HFFc6 (cell line): ENCODE data around the gene NPVF. TPM values are rescaled to one million over a fixed set of nuclear protein-coding genes. Genes with fewer than 3 reads are reported as not detected.

Experiments used
- DNase-seq: peaks from one replicate; pipeline ENCODE4 v3.0.0-alpha.2; 2018
- H3K27ac Mint-ChIP-seq: 2 replicates; pipeline ENCODE4 v1.8.0; 2020; ENCODE audit warnings: mild to moderate bottlenecking, mixed read lengths
- H3K27me3 Mint-ChIP-seq: 2 replicates; pipeline ENCODE4 v1.8.0; 2021; ENCODE audit warnings: mild to moderate bottlenecking, moderate library complexity, mixed read lengths; ENCODE audit not compliant: insufficient read depth
- H3K36me3 Mint-ChIP-seq: 2 replicates; pipeline ENCODE4 v1.8.0; 2021; ENCODE audit warnings: low read depth, mixed read lengths
- H3K4me1 Mint-ChIP-seq: 2 replicates; pipeline ENCODE4 v1.8.0; 2020; ENCODE audit warnings: low read depth, mixed read lengths
- H3K4me3 Mint-ChIP-seq: 2 replicates; pipeline ENCODE4 v1.8.0; 2020; ENCODE audit warnings: mild to moderate bottlenecking, moderate library complexity, mixed read lengths
- H3K9me3 Mint-ChIP-seq: 2 replicates; pipeline ENCODE4 v1.8.0; 2020; ENCODE audit warnings: mild to moderate bottlenecking, mixed read lengths
- CTCF ChIP-seq: fragments of 200-600 bp; sonication (generic); IDR thresholded peaks from 2 replicates; pipeline ENCODE4 v1.5.0; 2021; ENCODE audit warnings: antibody characterized with exemption, mild to moderate bottlenecking
- total RNA-seq, 6 experiments: library from RNA; stranded (reverse); fragmentation: NEBNext Ultra II Directional; extraction: Animal tissue kit (Norgen Biotek cat#: 25700); gene quantifications; 2 replicates in 1 of 6; 3 replicates in 5 of 6; pipeline ENCODE4 v1.2.3, GENCODE V29; 2021

NPVF gene
- total RNA-seq, 6 experiments from 2014 or later, result not detected

- no peak for TF ChIP-seq CTCF
- Mint-ChIP-seq H3K27me3 (no peaks in the 10 kb centered on the region; the same call in 1 of the 2 replicates), H3K4me3 (no peak overlapping the region), H3K27ac (no peak overlapping the region), H3K9me3 (no peaks in the 10 kb centered on the region), H3K4me1 (no peaks in the 10 kb centered on the region), H3K36me3 (no peaks in the 10 kb centered on the region)
- DNase-seq, result no peak
These were observed 14.4 kb upstream of the NPVF start for GRCh38 chr7:25242678-25243077.

GRCh38 chr7:25240896-25241295 lies 12.6 kb upstream of the NPVF start:
- no peak overlapping the region for H3K27ac Mint-ChIP-seq
- H3K4me1 Mint-ChIP-seq, result no peaks in the 10 kb centered on the region
- no peak for DNase-seq
- no peak overlapping the region for H3K4me3 Mint-ChIP-seq
- no peaks in the 10 kb centered on the region for H3K36me3 Mint-ChIP-seq
- no peak for TF ChIP-seq CTCF
- no peaks in the 10 kb centered on the region for H3K9me3 Mint-ChIP-seq
- H3K27me3 Mint-ChIP-seq, result no peaks in the 10 kb centered on the region; the same call in 1 of the 2 replicates

- Mint-ChIP-seq H3K4me1 (no peaks in the 10 kb centered on the region), H3K27ac (no peak overlapping the region), H3K36me3 (no peaks in the 10 kb centered on the region), H3K9me3 (no peaks in the 10 kb centered on the region), H3K27me3 (no peaks in the 10 kb centered on the region; the same call in 1 of the 2 replicates), H3K4me3 (no peak overlapping the region)
- no peak for TF ChIP-seq CTCF
- DNase-seq, result no peak
These were observed 12.1 kb upstream of the NPVF start for GRCh38 chr7:25240340-25240739.

DNA sequence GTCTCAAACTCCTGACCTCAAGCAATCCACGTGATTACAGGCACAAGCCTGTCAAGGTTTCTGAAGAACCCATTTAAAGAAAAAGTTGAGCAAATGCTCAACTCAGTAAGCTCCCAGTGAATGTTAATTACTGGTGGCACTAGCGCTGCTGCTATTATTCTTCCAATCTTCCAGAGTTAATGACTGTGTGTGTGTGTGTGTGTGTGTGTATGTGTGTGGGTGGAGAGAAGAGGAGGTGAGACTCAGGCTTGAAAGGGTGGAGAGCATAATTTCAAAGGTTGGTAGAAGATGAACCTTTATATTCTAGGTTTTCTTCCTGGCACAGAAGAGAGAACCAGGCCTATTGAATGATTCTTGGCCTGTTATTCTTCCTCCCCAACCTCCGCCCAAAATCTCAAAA lies 11.6 kb upstream of the NPVF start:
- H3K4me1 Mint-ChIP-seq, result no peaks in the 10 kb centered on the region
- H3K36me3 Mint-ChIP-seq, result no peaks in the 10 kb centered on the region
- H3K27ac Mint-ChIP-seq, result no peak overlapping the region
- no peak overlapping the region for H3K4me3 Mint-ChIP-seq
- no peaks in the 10 kb centered on the region; the same call in 1 of the 2 replicates for H3K27me3 Mint-ChIP-seq
- TF ChIP-seq CTCF, result no peak
- DNase-seq, result no peak
- no peaks in the 10 kb centered on the region for H3K9me3 Mint-ChIP-seq

DNA sequence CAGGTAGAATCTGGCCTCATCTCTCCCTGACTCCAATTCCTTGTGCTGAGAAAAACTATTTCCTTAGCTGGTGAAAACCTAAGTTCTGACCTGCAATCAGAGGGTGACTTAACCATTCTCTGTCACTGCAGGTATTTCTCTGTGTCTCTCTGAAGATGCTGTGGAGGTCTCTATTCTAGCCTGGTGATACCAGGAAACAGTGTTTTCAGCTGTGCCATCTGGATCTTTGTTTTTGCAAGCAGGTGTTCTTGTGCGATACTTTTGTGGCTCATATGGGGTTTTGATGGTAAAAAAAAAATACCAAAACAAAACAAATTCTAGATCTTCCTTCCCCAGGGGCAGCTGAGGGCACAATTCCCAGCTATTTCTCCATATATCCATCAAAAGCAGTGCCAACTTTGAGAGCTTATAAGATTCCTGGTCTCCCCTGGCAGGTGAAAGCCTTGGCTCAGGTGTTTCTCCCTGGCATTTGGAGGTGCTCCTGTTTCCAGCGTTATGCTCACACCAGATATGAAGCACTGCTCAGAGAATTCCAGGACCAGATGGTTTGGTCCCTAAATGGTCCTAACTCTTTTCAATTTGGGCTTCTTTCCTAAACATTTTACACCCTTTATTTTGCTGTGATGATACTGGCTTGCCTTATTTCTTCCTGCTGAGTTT lies 9.9 kb upstream of the NPVF start:
- H3K4me3 Mint-ChIP-seq, result no peak overlapping the region
- H3K27ac Mint-ChIP-seq, result no peak overlapping the region
- no peaks in the 10 kb centered on the region for H3K36me3 Mint-ChIP-seq
- TF ChIP-seq CTCF, result no peak
- H3K4me1 Mint-ChIP-seq, result no peaks in the 10 kb centered on the region
- DNase-seq, result no peak
- H3K9me3 Mint-ChIP-seq, result no peaks in the 10 kb centered on the region
- H3K27me3 Mint-ChIP-seq, result no peaks in the 10 kb centered on the region; the same call in 1 of the 2 replicates
